ENCODE results near the gene AGAP3. TPM values are rescaled to one million over a fixed set of nuclear protein-coding genes. Genes with fewer than 3 reads are reported as not detected.
A peak's percentile ranks its signal among the peaks of the same experiment; 100 is the strongest.

The AGAP3 gene
- total and polyA plus RNA-seq, 9 donors = 22.3 to 125 (median 79.9) TPM

- no peak overlapping the region for H3K27ac ChIP-seq
- H3K27me3 ChIP-seq = no peaks in the 10 kb centered on the region
- 83 to 89% (median 87%) methylated on average over 14 of the region's 14 CpGs for WGBS, 3 donors
- peaks cover 8% of the 10 kb centered on the region for H3K4me1 ChIP-seq (ENCODE audit: insufficient read depth)
- intact Hi-C loops (cut with DNase I) = loop anchor here in 3 of 4 donors (5.0 kb wide), 4 partner anchors 42 to 177 kb away; partner anchors contain the start of gene GBX1 (in 1 of the 3)
- no peaks in the 10 kb centered on the region for H3K36me3 ChIP-seq
- no peak for TF ChIP-seq CTCF (IDR thresholded peaks at IDR 0.05)
- TF ChIP-seq EP300 (IDR thresholded peaks at IDR 0.05) = no peak
- no peak for TF ChIP-seq POLR2A (IDR thresholded peaks at IDR 0.05)
- no peak for DNase-seq
- no peaks in the 10 kb centered on the region for H3K9me3 ChIP-seq
- H3K4me3 ChIP-seq = no peak overlapping the region
Observed at GRCh38 chr7:151124899-151125399, 38.7 kb downstream of the AGAP3 start.

- WGBS, 3 donors = 21 to 30% (median 22%) methylated on average over 22 of the region's 22 CpGs
- Histone ChIP-seq H3K27ac (no peak overlapping the region), H3K4me1 (ENCODE audit: insufficient read depth) (peaks cover 8% of the 10 kb centered on the region), H3K27me3 (no peaks in the 10 kb centered on the region), H3K9me3 (no peaks in the 10 kb centered on the region), H3K4me3 (peak overlapping the region; percentile 40), H3K36me3 (no peaks in the 10 kb centered on the region)
- intact Hi-C loops (cut with DNase I) = loop anchor here in 3 of 4 donors (5.0 kb wide), 4 partner anchors 42 to 177 kb away; partner anchors contain the start of gene GBX1 (in 1 of the 3)
- DNase-seq = no peak
- TF ChIP-seq EP300 (IDR thresholded peaks at IDR 0.05) (no peak), POLR2A (IDR thresholded peaks at IDR 0.05) (no peak), CTCF (IDR thresholded peaks at IDR 0.05) (no peak)
Observed at GRCh38 chr7:151125470-151125845, 39.2 kb downstream of the AGAP3 start.

- intact Hi-C loops (cut with DNase I) = loop anchor here in 3 of 4 donors (5.0 kb wide), 4 partner anchors 41 to 176 kb away; partner anchors contain the start of gene GBX1 (in 1 of the 3)
- H3K27me3 ChIP-seq = no peaks in the 10 kb centered on the region
- H3K36me3 ChIP-seq = no peaks in the 10 kb centered on the region
- TF ChIP-seq CTCF (IDR thresholded peaks at IDR 0.05) = no peak
- TF ChIP-seq POLR2A (IDR thresholded peaks at IDR 0.05) = no peak
- no peak for TF ChIP-seq EP300 (IDR thresholded peaks at IDR 0.05)
- peaks cover 8% of the 10 kb centered on the region for H3K4me1 ChIP-seq (ENCODE audit: insufficient read depth)
- peak in 1 of 5 donors; percentile 61 for DNase-seq
- WGBS, 3 donors = 8 to 15% (median 8%) methylated on average over 54 to 58 of the region's 58 CpGs
- H3K27ac ChIP-seq = no peak overlapping the region
- H3K4me3 ChIP-seq = peak overlapping the region; percentile 40
- H3K9me3 ChIP-seq = no peaks in the 10 kb centered on the region
Observed at GRCh38 chr7:151125846-151126481, 39.7 kb downstream of the AGAP3 start.

GRCh38 chr7:151126491-151127137 lies 40.3 kb downstream of the AGAP3 start:
- Histone ChIP-seq H3K4me3 (no peak overlapping the region), H3K4me1 (ENCODE audit: insufficient read depth) (peaks cover 8% of the 10 kb centered on the region), H3K9me3 (no peaks in the 10 kb centered on the region), H3K27me3 (no peaks in the 10 kb centered on the region), H3K36me3 (no peaks in the 10 kb centered on the region), H3K27ac (no peak overlapping the region)
- TF ChIP-seq CTCF (IDR thresholded peaks at IDR 0.05) = no peak
- DNase-seq = no peak
- WGBS, 3 donors = 70 to 74% (median 73%) methylated on average over 18 to 19 of the region's 19 CpGs
- intact Hi-C loops (cut with DNase I) = loop anchor here in 3 of 4 donors (5.0 kb wide), 4 partner anchors 41 to 176 kb away; partner anchors contain the start of gene GBX1 (in 1 of the 3)

Data from ovary (tissue), 9 donors.